Cardiac muscle cell (in vitro differentiated cells and primary cell): ENCODE measurements around the gene SPOCK3. TPM values are rescaled to one million over a fixed set of nuclear protein-coding genes. Genes with fewer than 3 reads are reported as not detected.

Experiments used
- DNase-seq, 2 donors: peaks; one replicate each; pipeline versions ENCODE4 v3.0.0 to v3.0.0-alpha.2; 2010 to 2017; ENCODE audit warnings: low read depth in 1 of 2, low spot score in 1 of 2
- H3K27ac ChIP-seq: fragments of 200-600 bp; sonication (generic); 2 replicates; pipeline ENCODE4 v1.5.1; 2016
- H3K27me3 ChIP-seq: fragments of 200-600 bp; sonication (generic); 2 replicates; pipeline ENCODE4 v1.6.0; 2016; ENCODE audit warnings: control low read depth
- H3K36me3 ChIP-seq: fragments of 200-600 bp; sonication (generic); 2 replicates; pipeline ENCODE4 v1.5.1; 2016; ENCODE audit warnings: control low read depth
- H3K4me1 ChIP-seq: fragments of 200-600 bp; sonication (generic); 2 replicates; pipeline ENCODE4 v1.8.1; 2017; ENCODE audit warnings: low read depth, mild to moderate bottlenecking, mixed run types
- H3K4me3 ChIP-seq: fragments of 200-600 bp; sonication (generic); 2 replicates; pipeline ENCODE4 v1.5.1; 2016; ENCODE audit warnings: mild to moderate bottlenecking
- H3K9me3 ChIP-seq: fragments of 200-600 bp; sonication (generic); 2 replicates; pipeline ENCODE4 v1.5.1; 2017; ENCODE audit warnings: low read depth, mild to moderate bottlenecking, control low read depth
- CTCF ChIP-seq: IDR thresholded peaks from 2 replicates; pipeline ENCODE4 v1.5.1; 2012; ENCODE audit warnings: low read depth, mild to moderate bottlenecking, low read length
- polyA plus RNA-seq: library from polyadenylated mRNA; unstranded; fragments of >200 nt; fragmentation: Nextera tagmentation; extraction: Ambion mirVana; gene quantifications from 2 replicates; pipeline ENCODE4 v1.2.1, GENCODE V29; 2016
- total RNA-seq: library from RNA; depleted of rRNA; stranded (reverse); fragments of >200 nt; gene quantifications from 2 replicates; pipeline ENCODE4 v1.2.3, GENCODE V29; 2016

Gene SPOCK3
- total and polyA plus RNA-seq, 2 experiments from 2014 or later, result 1.3 to 4.6 TPM

DNA sequence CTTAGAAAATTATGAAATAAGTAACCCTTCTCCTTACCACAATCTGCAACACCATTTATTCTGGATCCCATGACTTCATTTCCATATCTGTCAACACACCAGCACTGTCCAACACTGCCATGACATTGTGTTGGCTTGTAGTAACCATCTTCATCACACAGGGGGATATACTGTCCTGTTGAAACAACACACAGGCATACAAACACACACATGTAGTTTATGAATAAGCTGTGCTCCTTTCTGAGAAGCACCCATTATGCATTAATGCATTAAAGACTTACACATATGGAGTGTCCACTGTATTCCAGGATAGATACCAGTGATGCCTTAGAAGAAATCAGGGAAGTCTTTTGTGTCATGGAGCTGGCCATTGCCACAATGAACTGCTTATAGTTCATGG lies 496.9 kb downstream of the SPOCK3 start:
- no peak overlapping the region for H3K27ac ChIP-seq
- no peaks in the 10 kb centered on the region for H3K4me1 ChIP-seq
- H3K4me3 ChIP-seq, result no peak overlapping the region
- H3K9me3 ChIP-seq, result no peaks in the 10 kb centered on the region
- no peak for DNase-seq
- H3K27me3 ChIP-seq, result no peaks in the 10 kb centered on the region
- no peaks in the 10 kb centered on the region for H3K36me3 ChIP-seq
- no peak for TF ChIP-seq CTCF

DNA sequence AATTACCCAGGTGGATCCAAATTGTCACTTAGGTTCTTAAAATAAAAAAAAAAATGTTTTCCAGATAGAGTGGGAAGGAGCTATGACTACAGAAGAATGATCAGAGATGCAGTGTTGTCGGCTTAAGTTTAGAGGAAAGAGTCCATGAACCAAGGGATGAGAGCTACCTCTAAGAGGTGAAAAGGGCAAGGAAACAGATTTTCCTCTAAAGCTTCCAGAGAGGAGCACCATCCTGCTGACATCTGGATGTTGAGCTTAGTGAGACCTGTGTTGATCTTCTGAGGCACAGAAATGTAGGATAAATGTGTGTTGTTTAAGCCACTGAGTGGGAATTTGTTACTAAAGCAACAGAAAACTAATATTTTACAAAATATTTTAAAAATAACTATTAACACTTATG lies 498.7 kb downstream of the SPOCK3 start:
- Histone ChIP-seq H3K4me3 (no peak overlapping the region), H3K9me3 (no peaks in the 10 kb centered on the region), H3K27me3 (no peaks in the 10 kb centered on the region), H3K36me3 (no peaks in the 10 kb centered on the region), H3K4me1 (no peaks in the 10 kb centered on the region), H3K27ac (no peak overlapping the region)
- DNase-seq, result no peak
- no peak for TF ChIP-seq CTCF

DNA sequence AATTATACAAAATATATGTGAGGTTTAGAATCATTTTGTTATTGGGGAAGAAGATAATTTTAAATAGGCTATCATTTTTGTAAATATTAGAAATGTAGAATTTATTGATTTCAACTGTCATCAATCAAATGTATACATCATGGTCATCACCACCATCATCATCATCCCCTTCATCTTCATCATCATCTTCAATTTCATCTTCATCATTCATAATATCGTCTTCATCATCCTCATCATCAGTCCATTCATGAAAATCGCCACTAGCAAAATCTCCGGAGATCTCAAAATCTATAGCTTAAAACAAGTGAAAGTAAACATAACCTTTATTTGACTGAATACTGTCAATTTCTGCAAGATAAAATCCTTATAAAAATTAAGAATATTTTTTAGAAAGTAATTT lies 499.5 kb downstream of the SPOCK3 start:
- Histone ChIP-seq H3K27ac (no peak overlapping the region), H3K27me3 (no peaks in the 10 kb centered on the region)
- no peak for TF ChIP-seq CTCF

DNA sequence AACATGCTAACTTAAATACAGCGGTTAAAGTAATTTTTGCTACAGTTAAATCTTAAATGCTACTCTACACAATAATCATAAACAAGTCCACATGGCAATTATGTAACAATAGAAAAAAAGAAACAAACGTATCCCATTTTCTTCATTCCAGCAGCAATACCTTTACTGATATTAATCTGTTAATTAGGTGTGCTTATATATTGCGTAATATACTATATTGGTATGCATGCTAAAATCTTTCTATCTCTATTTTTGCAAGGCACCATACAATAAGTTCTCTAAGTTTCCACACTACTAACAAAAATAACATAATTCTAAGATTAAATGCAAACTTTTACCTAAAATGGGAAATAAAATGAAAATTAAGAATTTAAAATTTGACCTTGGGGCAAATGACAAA lies 500.6 kb downstream of the SPOCK3 start:
- H3K36me3 ChIP-seq, result no peaks in the 10 kb centered on the region
- TF ChIP-seq CTCF, result no peak
- no peak overlapping the region for H3K27ac ChIP-seq
- H3K4me1 ChIP-seq, result no peaks in the 10 kb centered on the region
- no peak overlapping the region for H3K4me3 ChIP-seq
- DNase-seq, result no peak
- no peaks in the 10 kb centered on the region for H3K27me3 ChIP-seq
- no peaks in the 10 kb centered on the region for H3K9me3 ChIP-seq

More for the DNA sequence above, 499.5 kb downstream of the SPOCK3 start:
- no peaks in the 10 kb centered on the region for H3K9me3 ChIP-seq
- H3K4me1 ChIP-seq, result no peaks in the 10 kb centered on the region
- H3K36me3 ChIP-seq, result no peaks in the 10 kb centered on the region
- no peak overlapping the region for H3K4me3 ChIP-seq
- no peak for DNase-seq

DNA sequence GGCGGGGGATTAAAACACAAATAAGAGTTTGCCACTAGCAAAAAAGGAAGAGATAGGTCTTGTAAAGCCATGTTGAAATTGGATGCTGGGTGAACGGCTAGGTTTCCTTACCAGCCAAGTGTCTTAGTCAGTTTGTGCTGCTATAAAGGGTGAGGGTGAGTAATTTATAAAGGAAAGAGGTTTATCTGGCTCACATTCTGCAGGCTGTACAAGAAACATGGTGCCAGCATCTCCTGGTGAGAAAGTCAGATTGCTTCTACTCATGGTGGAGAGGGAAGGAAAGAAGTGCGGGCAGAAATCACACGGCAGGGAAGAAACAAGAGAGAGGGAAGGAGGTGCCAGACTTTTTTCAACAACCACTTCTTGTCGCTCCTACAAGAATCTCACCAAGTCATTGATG lies 507.5 kb downstream of the SPOCK3 start:
- Histone ChIP-seq H3K36me3 (no peaks in the 10 kb centered on the region), H3K27me3 (no peaks in the 10 kb centered on the region), H3K4me1 (no peaks in the 10 kb centered on the region), H3K9me3 (no peaks in the 10 kb centered on the region), H3K4me3 (no peak overlapping the region), H3K27ac (no peak overlapping the region)
- no peak for DNase-seq
- TF ChIP-seq CTCF, result no peak

DNA sequence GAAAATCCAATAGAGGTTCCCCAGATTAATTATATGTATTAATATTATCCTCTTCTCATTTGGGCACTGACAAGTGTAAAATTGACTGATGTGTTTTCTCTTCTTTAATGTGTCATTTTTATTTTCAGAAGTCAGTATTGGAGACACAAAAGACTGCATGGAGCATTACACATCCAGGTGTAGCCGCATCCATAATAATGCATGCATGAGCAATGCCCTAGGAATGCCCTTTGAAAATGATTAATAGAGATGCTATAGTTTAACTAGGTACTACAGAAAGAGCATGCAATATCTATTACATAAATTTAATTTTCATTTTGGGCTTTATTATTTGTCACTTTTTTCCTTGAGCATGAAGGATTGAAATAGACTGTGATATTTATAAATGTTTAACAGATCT lies 509.9 kb downstream of the SPOCK3 start:
- no peaks in the 10 kb centered on the region for H3K4me1 ChIP-seq
- H3K36me3 ChIP-seq, result no peaks in the 10 kb centered on the region
- H3K27ac ChIP-seq, result no peak overlapping the region
- TF ChIP-seq CTCF, result no peak
- H3K4me3 ChIP-seq, result no peak overlapping the region
- no peaks in the 10 kb centered on the region for H3K9me3 ChIP-seq
- H3K27me3 ChIP-seq, result no peaks in the 10 kb centered on the region
- DNase-seq, result no peak
